Liver (tissue), 9 donors: ENCODE measurements around the gene KPNA6. TPM values are rescaled to one million over a fixed set of nuclear protein-coding genes. Genes with fewer than 3 reads are reported as not detected.
A peak's percentile ranks its signal among the peaks of the same experiment; 100 is the strongest.

Experiments
- DNase-seq: peaks from one replicate; pipeline ENCODE4 v3.0.0-alpha.2; 2017; ENCODE audit warnings: low spot score
- H3K27ac ChIP-seq, 2 donors: one replicate each; pipeline ENCODE4 v1.7.0; 2013; ENCODE audit warnings: inconsistent platforms in 2 of 2, low read length in 2 of 2, control low read depth in 1 of 2, low read depth in 1 of 2, mild to moderate bottlenecking in 1 of 2
- H3K27me3 ChIP-seq, 4 donors: one replicate each; pipeline versions ENCODE4 v1.6.1 to v1.7.0; 2013; ENCODE audit warnings: low read length in 3 of 4, inconsistent platforms in 1 of 4, mild to moderate bottlenecking in 1 of 4, moderate library complexity in 1 of 4; ENCODE audit not compliant: control insufficient read depth in 4 of 4, insufficient read depth in 4 of 4
- H3K36me3 ChIP-seq, 4 donors: one replicate each; pipeline versions ENCODE4 v1.6.1 to v1.7.0; 2013; ENCODE audit warnings: low read length in 3 of 4, mild to moderate bottlenecking in 3 of 4, low read depth in 1 of 4, moderate library complexity in 1 of 4; ENCODE audit not compliant: control insufficient read depth in 4 of 4, insufficient read depth in 3 of 4
- H3K4me1 ChIP-seq, 4 donors: one replicate each; pipeline versions ENCODE4 v1.6.1 to v1.7.0; 2013; ENCODE audit warnings: low read length in 3 of 4, mild to moderate bottlenecking in 3 of 4, moderate library complexity in 1 of 4; ENCODE audit not compliant: control insufficient read depth in 4 of 4, insufficient read depth in 4 of 4
- H3K4me3 ChIP-seq, 3 donors: one replicate each; pipeline versions ENCODE4 v1.6.1 to v1.7.0; 2013; ENCODE audit warnings: low read length in 3 of 3, control low read depth in 1 of 3, low read depth in 1 of 3, mild to moderate bottlenecking in 1 of 3
- H3K9ac ChIP-seq, 2 donors: one replicate each; pipeline ENCODE4 v1.7.0; 2013; ENCODE audit warnings: low read length in 2 of 2, mild to moderate bottlenecking in 2 of 2, moderate library complexity in 2 of 2, control low read depth in 1 of 2, low read depth in 1 of 2
- H3K9me3 ChIP-seq, 4 donors: one replicate each; pipeline versions ENCODE4 v1.6.1 to v1.7.0; 2013; ENCODE audit warnings: low read length in 3 of 4; ENCODE audit not compliant: control insufficient read depth in 4 of 4
- ATF3 ChIP-seq: IDR thresholded peaks from 2 replicates; pipeline ENCODE4 v1.6.1; 2016; ENCODE audit warnings: antibody characterized with exemption
- CTCF ChIP-seq: fragments of 150-350 bp; IDR thresholded peaks from 2 replicates; pipeline ENCODE4 v1.5.1; 2017; ENCODE audit warnings: improper control_type of control experiment, low read depth, low read length; ENCODE audit not compliant: missing input control
- EGR1 ChIP-seq, 2 donors: IDR thresholded peaks; 2 replicates each; pipeline ENCODE4 v1.6.1; 2016 to 2018; ENCODE audit warnings: antibody characterized with exemption in 2 of 2, low read depth in 2 of 2
- FOXA1 ChIP-seq: IDR thresholded peaks from 2 replicates; pipeline ENCODE4 v1.6.1; 2016; ENCODE audit warnings: antibody characterized with exemption
- FOXA2 ChIP-seq: IDR thresholded peaks from 2 replicates; pipeline ENCODE4 v1.6.1; 2016; ENCODE audit warnings: antibody characterized with exemption
- GABPA ChIP-seq, 2 donors: IDR thresholded peaks in 1 of 2; conservative IDR thresholded peaks in 1 of 2; 2 replicates each; pipeline ENCODE4 v1.6.1; 2016; ENCODE audit warnings: antibody characterized with exemption in 2 of 2, mild to moderate bottlenecking in 1 of 2, moderate library complexity in 1 of 2
- HNF4A ChIP-seq, 2 donors: conservative IDR thresholded peaks; 2 replicates each; pipeline ENCODE4 v1.6.1; 2016; ENCODE audit warnings: antibody characterized with exemption in 2 of 2, mild to moderate bottlenecking in 2 of 2
- HNF4G ChIP-seq: IDR thresholded peaks from 2 replicates; pipeline ENCODE4 v1.6.1; 2016; ENCODE audit warnings: antibody characterized with exemption
- JUND ChIP-seq, 2 donors: IDR thresholded peaks; 2 replicates each; pipeline ENCODE4 v1.6.1; 2016; ENCODE audit warnings: antibody characterized with exemption in 2 of 2
- NR2F2 ChIP-seq: IDR thresholded peaks from 2 replicates; pipeline ENCODE4 v1.6.1; 2016; ENCODE audit warnings: antibody characterized with exemption
- RAD21 ChIP-seq, 2 donors: IDR thresholded peaks; 2 replicates each; pipeline ENCODE4 v1.6.1; 2016; ENCODE audit warnings: antibody characterized with exemption in 2 of 2, mild to moderate bottlenecking in 2 of 2
- REST ChIP-seq: IDR thresholded peaks from 2 replicates; pipeline ENCODE4 v1.6.1; 2016; ENCODE audit warnings: antibody characterized with exemption, mild to moderate bottlenecking
- RXRA ChIP-seq, 2 donors: IDR thresholded peaks; 2 replicates each; pipeline ENCODE4 v1.6.1; 2017 to 2018; ENCODE audit warnings: antibody characterized with exemption in 2 of 2, mild to moderate bottlenecking in 1 of 2
- SP1 ChIP-seq: IDR thresholded peaks from 2 replicates; pipeline ENCODE4 v1.6.1; 2018; ENCODE audit warnings: antibody characterized with exemption, mild to moderate bottlenecking
- TAF1 ChIP-seq: conservative IDR thresholded peaks from 2 replicates; pipeline ENCODE4 v1.6.1; 2016; ENCODE audit warnings: antibody characterized with exemption, mild to moderate bottlenecking
- YY1 ChIP-seq: IDR thresholded peaks from 2 replicates; pipeline ENCODE4 v1.6.1; 2016; ENCODE audit warnings: antibody characterized with exemption, mild to moderate bottlenecking
- ZBTB33 ChIP-seq: IDR thresholded peaks from 2 replicates; pipeline ENCODE4 v1.6.1; 2016; ENCODE audit warnings: antibody characterized with exemption
- WGBS: extraction: QIAGEN DNeasy Blood & Tissue Kit; methylation state at CpG from one replicate; pipeline ENCODE4 v1.1.7; 2013; 5-methylcytosine and 5-hydroxymethylcytosine counted together
- polyA plus RNA-seq, 2 donors: library from polyadenylated mRNA; stranded (reverse) in 1 of 2; unstranded in 1 of 2; fragments of 200-250 nt in 1 of 2; fragments of >200 nt in 1 of 2; fragmentation: Nextera tagmentation in 1 of 2; extraction: Ambion mirVana in 1 of 2; gene quantifications; one replicate each; pipeline versions ENCODE4 v1.2.1 to v1.2.3, GENCODE V29; 2013 to 2015
- total RNA-seq, 2 donors: library from RNA; depleted of rRNA; stranded (reverse); fragments of >200 nt; gene quantifications; one replicate each; pipeline ENCODE4 v1.2.3, GENCODE V29; 2014
- TF ChIP-seq, protein P1 (sequence below): IDR thresholded peaks from 2 replicates; pipeline ENCODE4 v1.6.1; 2016; ENCODE audit warnings: antibody characterized with exemption
- donor health status: healthy.
- donor health status: healthy.
- donor health status: healthy.
- donor health status: healthy.
- donor health status: healthy.

Gene KPNA6
- total and polyA plus RNA-seq, 4 donors = 9.3 to 23.2 (median 16.7) TPM

DNA sequence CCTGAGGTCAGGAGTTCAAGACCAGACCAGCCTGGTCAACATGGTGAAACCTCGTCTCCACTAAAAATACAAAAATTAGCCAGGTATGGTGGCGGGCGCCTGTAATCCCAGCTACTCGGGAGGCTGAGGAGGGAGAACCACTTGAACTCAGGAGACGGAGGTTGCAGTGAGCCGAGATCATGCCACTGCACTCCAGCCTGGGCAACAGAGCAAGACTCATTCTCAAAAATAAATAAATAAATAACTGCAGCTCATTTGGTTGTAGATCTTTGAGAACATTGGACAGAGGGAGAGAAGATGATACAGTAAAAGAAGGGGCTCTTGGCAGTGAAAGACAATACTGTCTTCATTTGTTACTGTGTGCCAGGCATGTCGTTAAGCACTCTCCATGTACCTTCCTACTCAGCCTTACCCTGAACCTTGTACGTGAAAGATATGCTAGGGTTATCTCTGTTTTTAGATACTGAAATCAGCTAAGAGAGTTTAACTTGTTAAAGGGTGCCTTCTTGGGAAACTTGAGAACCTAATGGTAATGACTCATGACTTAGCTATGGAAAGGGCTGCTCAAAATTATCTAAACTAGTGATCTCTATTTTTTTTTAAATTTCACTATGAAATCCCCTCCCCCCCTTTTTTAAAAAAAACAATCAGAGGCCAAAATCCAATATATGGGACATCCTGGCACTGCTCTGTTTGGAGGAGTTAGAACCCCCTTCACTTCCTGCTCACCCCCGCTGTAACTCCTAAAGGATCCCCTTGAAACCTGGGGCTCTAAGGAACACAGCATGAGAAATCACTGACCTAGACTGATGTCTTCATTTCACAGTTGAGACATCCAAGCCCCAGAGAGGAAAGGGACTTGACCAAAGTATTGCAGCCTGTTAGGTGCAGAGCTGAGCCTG, 6.8 kb upstream of the KPNA6 start:
- no peak for TF ChIP-seq CTCF
- TF ChIP-seq HNF4G = no peak
- no peak for TF ChIP-seq SP1
- no peak for TF ChIP-seq FOXA1
- TF ChIP-seq ZBTB33 = no peak
- H3K4me3 ChIP-seq = no peak overlapping the region
- no peak overlapping the region for H3K27ac ChIP-seq
- H3K36me3 ChIP-seq = peaks cover 0 to 14% (median 3%) of the 10 kb centered on the region in 4 donors
- no peaks in the 10 kb centered on the region for H3K27me3 ChIP-seq
- no peak for DNase-seq
- H3K9ac ChIP-seq = no peak overlapping the region
- 94% methylated on average over 9 of the region's 9 CpGs for WGBS
- no peaks in the 10 kb centered on the region for H3K9me3 ChIP-seq
- H3K4me1 ChIP-seq = peaks cover 0 to 10% (median 9%) of the 10 kb centered on the region in 4 donors

- Histone ChIP-seq H3K36me3 (peaks cover 0 to 11% (median 2%) of the 10 kb centered on the region in 4 donors), H3K27ac (peak overlapping the region; percentile 15 to 75), H3K27me3 (no peaks in the 10 kb centered on the region), H3K4me3 (no peak overlapping the region), H3K9me3 (no peaks in the 10 kb centered on the region), H3K9ac (no peak overlapping the region), H3K4me1 (peaks cover 3 to 12% (median 8%) of the 10 kb centered on the region in 4 donors)
- DNase-seq = no peak
- WGBS = 66% methylated on average over 4 of the region's 4 CpGs
- TF ChIP-seq EGR1 (IDR thresholded peaks at IDR 0.05; ENCODE audit: low read depth in 2 of 2) = peak; percentile 35 to 77
- peak in 1 of 2 donors; percentile 71 for TF ChIP-seq JUND (IDR thresholded peaks at IDR 0.05)
- peak; percentile 44 for TF ChIP-seq HNF4G
- TF ChIP-seq ZBTB33 = peak; percentile 74
- peak; percentile 20 for TF ChIP-seq CTCF
- TF ChIP-seq YY1 = peak; percentile 87
- TF ChIP-seq TAF1 = no peak
- TF ChIP-seq RAD21 (IDR thresholded peaks at IDR 0.05) = peak; percentile 64 to 73
- TF ChIP-seq, protein P1, sequence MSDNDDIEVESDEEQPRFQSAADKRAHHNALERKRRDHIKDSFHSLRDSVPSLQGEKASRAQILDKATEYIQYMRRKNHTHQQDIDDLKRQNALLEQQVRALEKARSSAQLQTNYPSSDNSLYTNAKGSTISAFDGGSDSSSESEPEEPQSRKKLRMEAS = peak; percentile 61
- peak; percentile 72 to 74 for TF ChIP-seq HNF4A (conservative IDR thresholded peaks at IDR 0.05)
- peak; percentile 97 for TF ChIP-seq FOXA2
- TF ChIP-seq GABPA (IDR thresholded peaks at IDR 0.05 in 1 of 2, conservative IDR thresholded peaks at IDR 0.05 in 1 of 2) = no peak
- TF ChIP-seq FOXA1 = peak; percentile 98
- no peak for TF ChIP-seq ATF3
- TF ChIP-seq REST = peak; percentile 73
- TF ChIP-seq NR2F2 = no peak
- TF ChIP-seq RXRA (IDR thresholded peaks at IDR 0.05) = peak; percentile 75 to 81
- TF ChIP-seq SP1 = peak; percentile 91
These were observed 3.7 kb upstream of the KPNA6 start for GRCh38 chr1:32104127-32104526.
